OCI-LY3 (cell line): ENCODE results near the gene SLC17A2.

Experiments
- H2AFZ ChIP-seq: fragments of 200-600, 300-600 bp; shearing (Covaris generic); 2 replicates; pipeline ENCODE4 v1.6.0; 2014; ENCODE audit warnings: antibody characterized with exemption, low read depth, low read length
- H3K27ac ChIP-seq: fragments of 200-600, 300-600 bp; sonication (generic); 2 replicates; pipeline ENCODE4 v1.5.1; 2014; ENCODE audit warnings: mild to moderate bottlenecking, low read length, moderate library complexity, mixed read lengths
- H3K27me3 ChIP-seq: fragments of 200-600, 300-600 bp; sonication (generic); 2 replicates; pipeline ENCODE4 v1.6.1; 2014; ENCODE audit warnings: low read depth, low read length, mixed read lengths
- H3K36me3 ChIP-seq: fragments of 200-600, 300-600 bp; sonication (generic); replicated peaks from 2 replicates; pipeline ENCODE3; 2014; ENCODE audit warnings: low read depth, low read length, mixed read lengths
- H3K4me1 ChIP-seq: fragments of 300-600, 200-600 bp; sonication (generic); 2 replicates; pipeline ENCODE4 v1.6.1; 2014; ENCODE audit warnings: low read length, mixed read lengths
- H3K4me2 ChIP-seq: fragments of 200-600, 300-600 bp; sonication (generic); 2 replicates; pipeline ENCODE4 v1.6.1; 2014; ENCODE audit warnings: low read length, mixed read lengths
- H3K4me3 ChIP-seq: fragments of 300-600, 200-600 bp; sonication (generic); 2 replicates; pipeline ENCODE4 v1.5.1; 2014; ENCODE audit warnings: antibody characterized with exemption, mild to moderate bottlenecking, low read length, moderate library complexity
- H3K79me2 ChIP-seq: fragments of 300-600, 200-600 bp; shearing (Covaris generic); 2 replicates; pipeline ENCODE4 v1.6.1; 2014; ENCODE audit warnings: mild to moderate bottlenecking, low read length, mixed read lengths
- H3K9ac ChIP-seq: fragments of 300-600, 200-600 bp; shearing (Covaris generic); 2 replicates; pipeline ENCODE4 v1.6.0; 2014; ENCODE audit warnings: mild to moderate bottlenecking, low read length, moderate library complexity
- H3K9me3 ChIP-seq: fragments of 200-600, 300-600 bp; shearing (Covaris generic); 2 replicates; pipeline ENCODE4 v1.6.1; 2014; ENCODE audit warnings: low read length, mixed read lengths; ENCODE audit not compliant: insufficient read depth
- H4K20me1 ChIP-seq: fragments of 200-600, 300-600 bp; sonication (generic); 2 replicates; pipeline ENCODE4 v1.6.1; 2016; ENCODE audit warnings: low read length, mixed read lengths; ENCODE audit not compliant: insufficient read depth
- CTCF ChIP-seq: fragments of 200-600, 300-600 bp; sonication (generic); IDR thresholded peaks from 2 replicates; pipeline ENCODE4 v1.5.1; 2014; ENCODE audit warnings: antibody characterized with exemption, low read length, low read depth
- EZH2phosphoT487 ChIP-seq: fragments of 200-600 bp; shearing (Covaris generic); IDR thresholded peaks from 2 replicates; pipeline ENCODE4 v1.6.1; 2018; ENCODE audit warnings: antibody characterized with exemption, mixed run types, low read depth

The SLC17A2 gene

GRCh38 chr6:25874118-25874517 lies 56.4 kb downstream of the SLC17A2 start, which contains the start of gene SLC17A3:
TSS of gene SLC17A3 (minus strand) at chr6:25874243. CDS start at chr6:25868387, 5,856 bp downstream.
- no peaks in the 10 kb centered on the region for H3K79me2 ChIP-seq

GRCh38 chr6:25872814-25873213 lies 57.7 kb downstream of the SLC17A2 start:
- Histone ChIP-seq H4K20me1 (no peaks in the 10 kb centered on the region), H3K27me3 (peaks cover 2% of the 10 kb centered on the region; the same call in 1 of the 2 replicates), H3K4me3 (no peak overlapping the region), H3K9ac (no peak overlapping the region), H3K36me3 (no peaks in the 10 kb centered on the region), H2AFZ (no peak overlapping the region), H3K4me1 (no peaks in the 10 kb centered on the region), H3K79me2 (no peaks in the 10 kb centered on the region), H3K9me3 (no peaks in the 10 kb centered on the region), H3K4me2 (no peak overlapping the region), H3K27ac (no peak overlapping the region)
- TF ChIP-seq EZH2phosphoT487 (no peak), CTCF (no peak)

More at GRCh38 chr6:25874118-25874517, 56.4 kb downstream of the SLC17A2 start, which contains the start of gene SLC17A3:
- no peak within 1 kb of the TSS for H2AFZ ChIP-seq
- H3K9me3 ChIP-seq, result no peaks in the 10 kb centered on the region
- H3K27ac ChIP-seq, result no peak within 1 kb of the TSS
- no peak within 1 kb of the TSS for H3K4me2 ChIP-seq
- H3K9ac ChIP-seq, result no peak within 1 kb of the TSS
- H3K27me3 ChIP-seq, result peaks cover 2% of the 10 kb centered on the region; the same call in 1 of the 2 replicates
- H3K4me1 ChIP-seq, result no peaks in the 10 kb centered on the region
- H4K20me1 ChIP-seq, result no peaks in the 10 kb centered on the region
- no peaks in the 10 kb centered on the region for H3K36me3 ChIP-seq
- no peak within 1 kb of the TSS for H3K4me3 ChIP-seq
- TF ChIP-seq EZH2phosphoT487 (no peak), CTCF (no peak)

GRCh38 chr6:25869840-25870239 lies 60.7 kb downstream of the SLC17A2 start:
- H3K27ac ChIP-seq, result no peak overlapping the region
- no peak overlapping the region for H3K9ac ChIP-seq
- H3K36me3 ChIP-seq, result no peaks in the 10 kb centered on the region
- peaks cover under 1% of the 10 kb centered on the region; the same call in 1 of the 2 replicates for H3K27me3 ChIP-seq
- TF ChIP-seq EZH2phosphoT487 (no peak), CTCF (no peak)
- no peaks in the 10 kb centered on the region for H3K4me1 ChIP-seq
- no peak overlapping the region for H3K4me2 ChIP-seq
- no peak overlapping the region for H2AFZ ChIP-seq
- H4K20me1 ChIP-seq, result no peaks in the 10 kb centered on the region
- H3K4me3 ChIP-seq, result no peak overlapping the region
- no peaks in the 10 kb centered on the region for H3K9me3 ChIP-seq
- no peaks in the 10 kb centered on the region for H3K79me2 ChIP-seq

- H3K9me3 ChIP-seq, result no peaks in the 10 kb centered on the region
- no peaks in the 10 kb centered on the region for H4K20me1 ChIP-seq
- H3K9ac ChIP-seq, result no peak overlapping the region
- H3K27me3 ChIP-seq, result no peaks in the 10 kb centered on the region; the same call in 1 of the 2 replicates
- no peak overlapping the region for H3K4me3 ChIP-seq
- TF ChIP-seq EZH2phosphoT487 (no peak), CTCF (no peak)
- no peaks in the 10 kb centered on the region for H3K79me2 ChIP-seq
- H3K4me2 ChIP-seq, result no peak overlapping the region
- H3K4me1 ChIP-seq, result no peaks in the 10 kb centered on the region
- no peaks in the 10 kb centered on the region for H3K36me3 ChIP-seq
- H2AFZ ChIP-seq, result no peak overlapping the region
- no peak overlapping the region for H3K27ac ChIP-seq
Measured at GRCh38 chr6:25868436-25869183, 61.9 kb downstream of the SLC17A2 start.
